Esophagus squamous epithelium (tissue), 5 donors: ENCODE results near the gene ADD3. TPM values are rescaled to one million over a fixed set of nuclear protein-coding genes. Genes with fewer than 3 reads are reported as not detected.

Experiments used
- DNase-seq: peaks from one replicate; lab custom pipeline; 2025; lab: John Stamatoyannopoulos, UW
- H3K27ac ChIP-seq, 4 donors: fragments of 200-600 bp; sonication (generic); one replicate each; pipeline ENCODE4 v1.5.1; 2016 to 2019; ENCODE audit warnings: mild to moderate bottlenecking in 1 of 4
- H3K27me3 ChIP-seq, 4 donors: fragments of 200-600 bp; sonication (generic); 1 replicate in 3 of 4; 2 replicates in 1 of 4; pipeline versions ENCODE4 v1.5.1 to v1.6.0; 2017 to 2021; ENCODE audit warnings: antibody characterized with exemption in 1 of 4
- H3K36me3 ChIP-seq, 3 donors: fragments of 200-600 bp; sonication (generic); one replicate each; pipeline ENCODE4 v1.5.1; 2016 to 2019
- H3K4me1 ChIP-seq, 3 donors: fragments of 200-600 bp; sonication (generic); one replicate each; pipeline ENCODE4 v1.5.1; 2017 to 2019
- H3K4me3 ChIP-seq, 4 donors: fragments of 200-600 bp; sonication (generic); 1 replicate in 3 of 4; 2 replicates in 1 of 4; pipeline ENCODE4 v1.5.1; 2016 to 2019; ENCODE audit warnings: mild to moderate bottlenecking in 2 of 4, moderate library complexity in 1 of 4
- H3K9me3 ChIP-seq, 3 donors: fragments of 200-600 bp; sonication (generic); one replicate each; pipeline ENCODE4 v1.5.1; 2016 to 2019
- POLR2A ChIP-seq, 4 donors: fragments of 450-650 bp; IDR thresholded peaks; one replicate each; pipeline ENCODE4 v1.6.1; 2017; ENCODE audit warnings: antibody characterized with exemption in 4 of 4, mild to moderate bottlenecking in 4 of 4, moderate library complexity in 3 of 4
- WGBS, 2 donors: methylation state at CpG; one replicate each; pipeline ENCODE4 v1.1.5; 2018; 5-methylcytosine and 5-hydroxymethylcytosine counted together
- intact Hi-C: fragments of 100-400 bp; cut with DNase I; formaldehyde crosslinking; loops from one replicate; pipeline ENCODE4 v1.15.0; 2022
- total RNA-seq, 4 donors: library from RNA; depleted of rRNA; stranded (reverse); fragments of >200 nt; gene quantifications; one replicate each; pipeline ENCODE4 v1.1.0, GENCODE V29; 2016
- TF ChIP-seq, protein P1 (sequence below), 6 experiments: fragments of 450-650 bp in 4 of 6; fragments of 200-600 bp in 2 of 6; sonication (generic) in 2 of 6; IDR thresholded peaks; one replicate each; pipeline ENCODE4 v1.5.1; 2016 to 2019; ENCODE audit warnings: antibody characterized with exemption in 6 of 6, mild to moderate bottlenecking in 4 of 6, moderate library complexity in 4 of 6
- donor health status: DM: yes; HTN: yes; CAD: no.

The ADD3 gene
- total RNA-seq, 4 donors from 2014 or later, result 52.5 to 214 (median 145) TPM

DNA sequence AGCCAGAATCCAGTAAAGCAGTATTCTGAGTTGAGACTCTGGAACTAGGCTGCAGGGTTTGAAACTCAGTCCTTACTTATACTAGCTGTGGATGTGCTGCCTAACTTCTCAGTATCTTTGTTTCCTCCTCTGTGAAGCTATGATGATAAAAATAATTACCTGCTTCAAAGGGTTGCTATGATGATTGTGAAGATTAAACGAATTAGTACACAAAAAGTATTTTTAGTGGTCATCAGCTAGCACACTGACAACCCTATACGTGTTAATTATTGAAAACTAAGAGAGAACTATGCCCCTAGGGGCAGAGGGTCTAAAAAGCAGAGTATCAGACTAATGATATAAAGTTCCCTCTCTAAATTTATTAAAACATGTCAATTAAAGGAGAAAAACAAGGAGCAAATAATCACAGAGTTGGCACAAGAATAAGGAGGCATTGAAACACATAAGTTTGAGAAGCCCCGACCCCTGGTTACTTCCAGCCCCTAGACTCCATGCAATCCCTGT, 34.4 kb upstream of the ADD3 start:
- H3K27ac ChIP-seq, result no peak overlapping the region
- no peaks in the 10 kb centered on the region for H3K27me3 ChIP-seq
- H3K4me3 ChIP-seq, result no peak overlapping the region
- H3K9me3 ChIP-seq, result no peaks in the 10 kb centered on the region
- WGBS, 2 donors, result 76 to 88% methylated on average over 3 of the region's 3 CpGs
- intact Hi-C loops, result loop anchor here (10.0 kb wide), 1 partner anchor 151 kb away; no protein-coding TSS in a partner anchor
- no peaks in the 10 kb centered on the region for H3K36me3 ChIP-seq
- DNase-seq, result no peak
- H3K4me1 ChIP-seq, result no peaks in the 10 kb centered on the region
- TF ChIP-seq, protein P1, sequence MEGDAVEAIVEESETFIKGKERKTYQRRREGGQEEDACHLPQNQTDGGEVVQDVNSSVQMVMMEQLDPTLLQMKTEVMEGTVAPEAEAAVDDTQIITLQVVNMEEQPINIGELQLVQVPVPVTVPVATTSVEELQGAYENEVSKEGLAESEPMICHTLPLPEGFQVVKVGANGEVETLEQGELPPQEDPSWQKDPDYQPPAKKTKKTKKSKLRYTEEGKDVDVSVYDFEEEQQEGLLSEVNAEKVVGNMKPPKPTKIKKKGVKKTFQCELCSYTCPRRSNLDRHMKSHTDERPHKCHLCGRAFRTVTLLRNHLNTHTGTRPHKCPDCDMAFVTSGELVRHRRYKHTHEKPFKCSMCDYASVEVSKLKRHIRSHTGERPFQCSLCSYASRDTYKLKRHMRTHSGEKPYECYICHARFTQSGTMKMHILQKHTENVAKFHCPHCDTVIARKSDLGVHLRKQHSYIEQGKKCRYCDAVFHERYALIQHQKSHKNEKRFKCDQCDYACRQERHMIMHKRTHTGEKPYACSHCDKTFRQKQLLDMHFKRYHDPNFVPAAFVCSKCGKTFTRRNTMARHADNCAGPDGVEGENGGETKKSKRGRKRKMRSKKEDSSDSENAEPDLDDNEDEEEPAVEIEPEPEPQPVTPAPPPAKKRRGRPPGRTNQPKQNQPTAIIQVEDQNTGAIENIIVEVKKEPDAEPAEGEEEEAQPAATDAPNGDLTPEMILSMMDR (IDR thresholded peaks at IDR 0.05), result no peak
- no peak for TF ChIP-seq POLR2A (IDR thresholded peaks at IDR 0.05)

DNA sequence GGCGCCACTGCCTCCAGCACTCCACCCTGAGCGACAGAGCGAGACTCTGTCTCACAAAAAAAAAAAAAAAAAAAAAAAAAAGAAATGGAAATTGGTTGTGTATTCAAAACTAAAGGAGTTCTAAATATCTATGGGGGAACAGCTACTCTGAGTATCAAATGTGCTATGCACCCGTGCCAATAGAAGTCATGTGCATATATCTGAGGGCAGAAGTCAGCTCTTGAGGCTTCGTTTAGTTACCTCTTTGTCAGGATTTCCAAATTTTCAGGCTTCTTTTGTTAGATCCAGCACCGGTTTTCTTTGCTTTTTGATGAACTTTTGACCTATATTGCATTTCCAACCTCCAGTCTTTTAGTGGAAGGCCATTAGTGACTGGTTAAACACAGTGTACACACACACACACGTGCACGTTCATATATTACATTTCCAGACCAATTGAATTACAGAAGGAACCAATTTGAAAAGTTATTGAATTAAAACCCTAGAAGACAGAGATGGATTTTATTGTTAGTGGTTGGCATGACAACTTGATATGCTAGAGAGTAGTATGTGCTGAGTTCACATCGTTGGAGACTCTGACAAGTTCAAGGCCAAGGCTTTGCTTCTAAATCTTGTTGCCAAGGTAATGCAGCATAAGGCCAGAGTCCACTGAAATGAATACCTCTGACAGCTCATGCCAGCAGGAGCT, 33.1 kb upstream of the ADD3 start:
- Histone ChIP-seq H3K4me3 (no peak overlapping the region), H3K36me3 (no peaks in the 10 kb centered on the region), H3K27ac (no peak overlapping the region), H3K9me3 (no peaks in the 10 kb centered on the region), H3K27me3 (no peaks in the 10 kb centered on the region), H3K4me1 (no peaks in the 10 kb centered on the region)
- WGBS, 2 donors, result 64 to 81% methylated on average over 9 of the region's 9 CpGs
- TF ChIP-seq POLR2A (IDR thresholded peaks at IDR 0.05), result no peak
- TF ChIP-seq, protein P1 (IDR thresholded peaks at IDR 0.05), result no peak
- DNase-seq, result no peak
- intact Hi-C loops, result loop anchor here (10.0 kb wide), 1 partner anchor 150 kb away; no protein-coding TSS in a partner anchor

DNA sequence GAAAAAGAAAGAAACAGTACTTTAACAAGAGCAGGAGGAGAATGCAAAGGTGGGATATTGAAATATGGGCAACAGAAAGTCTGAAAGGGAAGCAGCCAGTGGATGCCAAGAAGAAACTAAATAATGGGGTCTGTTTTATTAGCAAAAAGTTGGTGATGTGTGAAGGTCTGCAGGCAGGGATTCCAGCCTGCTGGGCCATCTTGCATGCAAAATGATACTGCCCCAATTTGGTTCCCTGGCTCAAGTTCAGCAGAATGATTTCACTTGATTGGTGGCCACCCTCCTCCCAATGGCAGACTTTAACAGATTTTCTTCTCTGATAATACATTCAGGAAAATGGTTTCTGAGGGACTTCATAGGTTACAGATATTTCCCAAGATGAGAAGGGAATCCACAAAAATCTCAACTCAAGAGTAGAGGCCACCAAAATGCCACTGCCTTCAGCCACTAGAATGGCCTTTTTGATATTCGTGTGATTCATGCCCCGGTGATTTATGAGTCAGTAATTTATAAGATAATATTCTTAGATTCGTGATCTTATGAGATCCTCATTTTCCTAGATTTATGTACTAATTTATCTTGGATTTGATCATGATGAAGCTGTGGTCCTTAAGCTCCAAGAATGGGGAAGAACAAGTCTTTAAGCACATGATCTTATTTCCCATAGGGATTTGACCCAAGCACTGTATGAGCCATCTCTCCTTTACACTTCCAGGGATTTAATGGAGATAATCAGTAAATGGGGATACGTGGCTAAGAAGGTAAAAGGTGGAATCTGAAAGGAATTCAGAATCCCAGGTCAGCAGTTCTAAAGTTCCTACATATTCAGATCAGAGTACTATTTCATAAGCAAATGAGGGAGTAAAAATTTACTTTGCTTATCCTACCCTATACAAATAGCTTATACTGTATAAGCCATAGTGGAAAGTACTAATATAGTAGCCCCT, 32.3 kb upstream of the ADD3 start:
- 60 to 84% methylated on average over 4 of the region's 4 CpGs for WGBS, 2 donors
- intact Hi-C loops, result loop anchor here (10.0 kb wide), 1 partner anchor 149 kb away; no protein-coding TSS in a partner anchor
- Histone ChIP-seq H3K4me1 (no peaks in the 10 kb centered on the region), H3K9me3 (no peaks in the 10 kb centered on the region), H3K27ac (no peak overlapping the region), H3K27me3 (no peaks in the 10 kb centered on the region), H3K4me3 (no peak overlapping the region), H3K36me3 (no peaks in the 10 kb centered on the region)
- no peak for DNase-seq
- TF ChIP-seq, protein P1 (IDR thresholded peaks at IDR 0.05), result no peak

DNA sequence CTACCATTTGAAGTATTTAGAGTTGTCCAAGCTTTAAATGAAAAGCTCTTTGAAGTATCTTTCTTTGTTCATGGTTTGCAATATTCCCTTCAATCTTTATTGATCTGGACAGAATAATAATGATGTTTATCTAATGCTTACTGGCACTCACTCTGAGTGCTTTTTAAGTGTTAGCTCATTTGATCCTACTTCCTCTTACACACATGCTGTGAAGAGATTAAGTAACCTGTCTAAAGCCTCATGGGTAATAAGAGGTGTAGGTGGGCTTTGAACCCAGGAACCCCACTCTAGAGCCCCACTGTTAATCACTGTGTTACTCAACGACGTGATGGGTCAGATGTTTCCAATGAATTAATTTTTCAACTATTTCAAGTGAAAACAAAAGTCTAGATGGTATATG, 31.1 kb upstream of the ADD3 start:
- H3K9me3 ChIP-seq, result no peaks in the 10 kb centered on the region
- 86 to 88% methylated on average over 2 of the region's 2 CpGs for WGBS, 2 donors
- H3K36me3 ChIP-seq, result no peaks in the 10 kb centered on the region
- no peak for DNase-seq
- H3K4me1 ChIP-seq, result peaks cover 0 to under 1% (median 0%) of the 10 kb centered on the region in 3 donors
- no peak overlapping the region for H3K27ac ChIP-seq
- intact Hi-C loops, result loop anchor here (10.0 kb wide), 1 partner anchor 148 kb away; no protein-coding TSS in a partner anchor
- H3K27me3 ChIP-seq, result no peaks in the 10 kb centered on the region
- TF ChIP-seq POLR2A (IDR thresholded peaks at IDR 0.05), result no peak
- TF ChIP-seq, protein P1 (IDR thresholded peaks at IDR 0.05), result no peak
- H3K4me3 ChIP-seq, result no peak overlapping the region
